ENCODE measurements around the gene DNAJA4. TPM values are rescaled to one million over a fixed set of nuclear protein-coding genes. Genes with fewer than 3 reads are reported as not detected.

DNAJA4 gene
- total RNA-seq, 1 donor from 2014 or later: 79.9 TPM

GRCh38 chr15:78265752-78266224 is 1.4 kb downstream of the DNAJA4 start:
- ATAC-seq (ENCODE audit: poor library complexity) (peak; percentile 80), DNase-seq (no peak)
- intact Hi-C loops (cut with DNase I): no loop called here

GRCh38 chr15:78266229-78266628 is 1.9 kb downstream of the DNAJA4 start:
- intact Hi-C loops (cut with DNase I): no loop called here
- no peak for DNase-seq
- ATAC-seq (ENCODE audit: poor library complexity): no peak

- ATAC-seq (ENCODE audit: poor library complexity) (no peak), DNase-seq (no peak)
- intact Hi-C loops (cut with DNase I): no loop called here
These were observed 2.4 kb downstream of the DNAJA4 start for GRCh38 chr15:78266806-78267205.

GRCh38 chr15:78272316-78272715 is 8.0 kb downstream of the DNAJA4 start:
- intact Hi-C loops (cut with DNase I): no loop called here
- DNase-seq (no peak), ATAC-seq (ENCODE audit: poor library complexity) (no peak)

GRCh38 chr15:78272776-78273175 is 8.4 kb downstream of the DNAJA4 start:
- ATAC-seq (ENCODE audit: poor library complexity): no peak
- intact Hi-C loops (cut with DNase I): no loop called here

GRCh38 chr15:78274994-78275393 is 10.6 kb downstream of the DNAJA4 start:
- DNase-seq (no peak), ATAC-seq (ENCODE audit: poor library complexity) (no peak)
- intact Hi-C loops (cut with DNase I): no loop called here

More at GRCh38 chr15:78272776-78273175, 8.4 kb downstream of the DNAJA4 start:
- no peak for DNase-seq

- DNase-seq: no peak
- intact Hi-C loops (cut with DNase I): no loop called here
- ATAC-seq (ENCODE audit: poor library complexity): no peak
These were observed 11.9 kb downstream of the DNAJA4 start for GRCh38 chr15:78276064-78276943.

GRCh38 chr15:78280319-78281072 is 16.1 kb downstream of the DNAJA4 start:
- ATAC-seq (ENCODE audit: poor library complexity) (no peak), DNase-seq (no peak)
- intact Hi-C loops (cut with DNase I): no loop called here

- intact Hi-C loops (cut with DNase I): no loop called here
These were observed 18.0 kb downstream of the DNAJA4 start for GRCh38 chr15:78282324-78282723.

GRCh38 chr15:78284758-78285157 is 20.4 kb downstream of the DNAJA4 start:
- ATAC-seq (ENCODE audit: poor library complexity) (no peak), DNase-seq (no peak)
- intact Hi-C loops (cut with DNase I): no loop called here

More at GRCh38 chr15:78282324-78282723, 18.0 kb downstream of the DNAJA4 start:
- no peak for ATAC-seq (ENCODE audit: poor library complexity)
- DNase-seq: no peak

- no peak for DNase-seq
- intact Hi-C loops (cut with DNase I): no loop called here
- no peak for ATAC-seq (ENCODE audit: poor library complexity)
These were observed 25.9 kb downstream of the DNAJA4 start for GRCh38 chr15:78290222-78290621.

- intact Hi-C loops (cut with DNase I): no loop called here
- ATAC-seq (ENCODE audit: poor library complexity): no peak
These were observed 26.7 kb downstream of the DNAJA4 start for GRCh38 chr15:78291052-78291451.

GRCh38 chr15:78291698-78292097 is 27.3 kb downstream of the DNAJA4 start:
- DNase-seq: no peak
- no peak for ATAC-seq (ENCODE audit: poor library complexity)
- intact Hi-C loops (cut with DNase I): no loop called here

More at GRCh38 chr15:78291052-78291451, 26.7 kb downstream of the DNAJA4 start:
- DNase-seq: no peak

- ATAC-seq (ENCODE audit: poor library complexity) (no peak), DNase-seq (no peak)
- intact Hi-C loops (cut with DNase I): no loop called here
These were observed 27.9 kb downstream of the DNAJA4 start for GRCh38 chr15:78292219-78292618.

GRCh38 chr15:78299101-78299930 is 35.0 kb downstream of the DNAJA4 start, which contains the start of gene SKIC8:
Gene SKIC8 (minus strand): TSS chr15:78299609. CDS start chr15:78295686, 3,923 bp downstream.
- peak; percentile 99 for ATAC-seq (ENCODE audit: poor library complexity)
- DNase-seq: peak; percentile 95
- intact Hi-C loops (cut with DNase I): no loop called here

- intact Hi-C loops (cut with DNase I): no loop called here
- DNase-seq: no peak
- ATAC-seq (ENCODE audit: poor library complexity): no peak
These were observed 37.0 kb downstream of the DNAJA4 start for GRCh38 chr15:78301326-78301725.

GRCh38 chr15:78301828-78302227 is 37.5 kb downstream of the DNAJA4 start:
- intact Hi-C loops (cut with DNase I): no loop called here
- ATAC-seq (ENCODE audit: poor library complexity) (no peak), DNase-seq (no peak)

- intact Hi-C loops (cut with DNase I): no loop called here
- DNase-seq (no peak), ATAC-seq (ENCODE audit: poor library complexity) (no peak)
These were observed 38.4 kb downstream of the DNAJA4 start for GRCh38 chr15:78302579-78303312.
